Panc1 (cell line): ENCODE results near the gene SLFN12L.

Experiments
- CTCF ChIP-seq: fragments of 450-650 bp; IDR thresholded peaks from 2 replicates; pipeline ENCODE4 v1.5.1; 2017; ENCODE audit warnings: mild to moderate bottlenecking
- POLR2AphosphoS5 ChIP-seq: IDR thresholded peaks from 2 replicates; pipeline ENCODE4 v1.6.1; 2012; ENCODE audit warnings: mild to moderate bottlenecking, low read depth, low read length, moderate library complexity
- REST ChIP-seq, 2 experiments: IDR thresholded peaks; 2 replicates each; pipeline ENCODE4 v1.6.1; 2011 to 2012; ENCODE audit warnings: low read depth in 2 of 2, control low read depth in 1 of 2, low read length in 1 of 2, mild to moderate bottlenecking in 1 of 2, moderate library complexity in 1 of 2; ENCODE audit not compliant: insufficient read depth in 1 of 2
- SIN3A ChIP-seq: IDR thresholded peaks from 2 replicates; pipeline ENCODE4 v1.6.1; 2012; ENCODE audit warnings: low read depth, mild to moderate bottlenecking, low read length, moderate library complexity, borderline replicate concordance; ENCODE audit not compliant: insufficient read depth
- TCF7L2 ChIP-seq: IDR thresholded peaks from 2 replicates; pipeline ENCODE4 v1.6.1; 2011; ENCODE audit warnings: mild to moderate bottlenecking, low read depth, low read length, inconsistent platforms

DNA sequence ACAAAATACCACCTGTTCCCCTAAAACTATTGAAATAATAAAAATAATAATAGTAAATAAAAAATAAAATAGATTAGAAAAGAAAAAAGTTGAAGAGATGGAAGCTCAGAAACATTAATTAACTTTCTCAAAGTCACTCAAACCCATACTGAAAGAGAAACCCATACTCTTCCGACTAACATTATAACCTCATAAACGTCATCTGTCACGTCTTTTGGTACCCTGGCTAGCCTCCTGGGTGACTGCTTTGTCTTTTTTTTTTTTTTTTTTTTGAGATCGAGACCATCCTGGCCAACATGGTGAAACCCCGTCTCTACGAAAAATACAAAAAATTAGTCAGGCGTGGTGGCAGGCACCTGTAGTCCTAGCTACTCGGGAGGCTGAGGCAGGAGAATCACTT is 7.6 kb downstream of the SLFN12L start:
- TF ChIP-seq CTCF (no peak), POLR2AphosphoS5 (no peak), SIN3A (no peak), TCF7L2 (no peak), REST (IDR thresholded peaks at IDR 0.05; ENCODE audit: insufficient read depth in 1 of 2, low read depth in 2 of 2, low read length in 1 of 2) (no peak)
